HG03095 (cell line): ENCODE results near the gene PGF.

Experiments used
- ATAC-seq: cut with Tn5 transposase; IDR thresholded peaks from one replicate; pipeline ENCODE4 v1.9.1; 2021; ENCODE audit warnings: moderate library complexity; ENCODE audit not compliant: unreplicated experiment

The PGF gene

GRCh38 chr14:74904635-74905503 lies 50.5 kb downstream of the PGF start:
- no peak for ATAC-seq

DNA sequence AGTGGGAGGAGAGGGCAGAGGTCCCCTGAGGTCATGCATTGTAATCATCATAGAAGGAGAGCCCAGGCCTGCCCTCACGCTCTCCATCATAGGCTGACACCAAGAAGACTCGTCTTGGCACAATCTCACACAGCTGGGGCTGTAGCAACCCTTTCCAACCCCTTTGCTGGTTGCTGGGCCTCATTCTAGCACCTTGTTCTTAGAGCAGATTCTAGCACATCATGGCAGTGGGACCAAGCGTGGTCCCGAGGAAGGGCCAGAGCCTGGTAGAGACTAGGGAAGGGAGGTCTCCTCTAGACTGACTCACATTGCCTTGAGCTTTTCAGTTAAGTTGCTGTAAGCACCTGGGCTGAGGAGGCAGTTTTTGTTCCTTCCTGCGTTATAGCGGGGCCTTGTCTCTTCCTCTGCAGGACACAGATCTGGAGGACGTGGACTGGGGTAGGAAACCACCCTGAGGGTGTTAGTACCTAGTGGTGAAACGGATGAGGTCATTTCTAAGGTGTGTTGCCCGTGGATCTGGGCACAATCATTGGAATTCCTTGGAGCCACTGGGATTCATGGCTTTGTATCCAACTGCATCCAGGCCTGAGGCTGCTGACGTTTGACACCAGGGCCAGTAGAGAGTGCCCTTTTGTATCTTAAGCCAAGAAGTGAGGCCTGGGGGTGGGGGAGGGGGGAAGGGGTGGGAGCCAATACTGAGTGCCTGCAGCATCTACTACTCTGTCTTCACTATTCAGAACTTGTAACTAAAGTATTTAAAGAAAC lies 52.3 kb downstream of the PGF start:
- no peak for ATAC-seq

DNA sequence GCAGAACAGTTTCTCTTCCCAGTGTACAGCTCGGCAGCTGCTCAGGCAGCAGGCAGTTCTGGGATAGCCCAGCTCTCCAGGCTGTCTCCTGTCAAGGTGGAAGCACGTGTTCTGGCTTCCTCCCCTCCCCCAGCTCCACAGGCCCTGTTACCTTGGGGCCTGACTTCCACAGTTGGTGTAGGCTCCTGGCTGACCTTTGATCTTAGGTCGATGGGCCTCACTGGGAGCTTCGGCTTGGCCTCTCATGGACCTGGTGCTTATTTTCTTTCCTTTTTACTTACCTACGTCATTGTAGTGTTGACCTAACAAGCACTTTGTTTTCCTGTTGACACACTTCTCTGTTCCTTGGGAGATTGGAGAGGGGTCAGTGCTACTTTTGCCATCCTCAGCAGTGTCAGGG lies 56.7 kb downstream of the PGF start:
- ATAC-seq = no peak

- ATAC-seq = no peak
These were observed 57.3 kb downstream of the PGF start for GRCh38 chr14:74898083-74898482.

DNA sequence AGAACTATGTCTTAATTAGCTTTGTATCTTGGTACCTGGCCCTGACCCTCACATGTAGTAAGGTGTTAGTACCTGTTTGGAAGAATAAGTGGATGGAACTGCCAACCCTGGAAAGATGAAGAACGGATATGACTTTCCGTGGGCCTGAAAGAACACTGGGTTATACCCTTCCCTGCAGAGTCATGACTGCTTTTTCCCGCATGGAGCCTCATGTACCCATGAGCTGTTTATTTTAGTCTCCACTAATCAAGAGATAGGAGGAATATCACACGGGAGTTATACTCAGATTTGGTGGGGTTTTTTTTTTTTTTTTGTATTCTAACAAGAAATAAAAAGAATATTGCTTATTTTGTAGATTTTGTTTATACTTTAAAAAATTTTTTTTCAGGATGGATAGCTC lies 57.8 kb downstream of the PGF start:
- ATAC-seq = no peak

DNA sequence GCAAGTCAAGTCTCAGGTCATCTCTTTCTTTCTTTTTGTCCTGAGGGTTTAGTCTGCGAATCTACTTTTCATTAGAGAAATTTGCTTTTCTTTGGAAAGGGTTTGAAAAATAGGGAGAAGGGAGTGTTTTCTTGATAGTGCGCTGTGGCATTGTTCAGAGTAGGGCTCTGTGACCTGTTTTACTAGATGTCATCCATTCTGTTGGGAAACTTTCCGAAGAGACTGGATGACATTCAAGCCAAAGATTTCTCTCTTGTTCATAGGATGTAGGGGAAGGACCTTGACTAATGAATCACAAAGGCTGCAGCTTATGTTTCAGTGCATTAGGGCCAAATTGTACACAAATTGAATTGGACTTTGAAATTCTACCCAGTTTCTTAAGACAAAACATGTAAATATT lies 59.0 kb downstream of the PGF start:
- ATAC-seq = no peak

DNA sequence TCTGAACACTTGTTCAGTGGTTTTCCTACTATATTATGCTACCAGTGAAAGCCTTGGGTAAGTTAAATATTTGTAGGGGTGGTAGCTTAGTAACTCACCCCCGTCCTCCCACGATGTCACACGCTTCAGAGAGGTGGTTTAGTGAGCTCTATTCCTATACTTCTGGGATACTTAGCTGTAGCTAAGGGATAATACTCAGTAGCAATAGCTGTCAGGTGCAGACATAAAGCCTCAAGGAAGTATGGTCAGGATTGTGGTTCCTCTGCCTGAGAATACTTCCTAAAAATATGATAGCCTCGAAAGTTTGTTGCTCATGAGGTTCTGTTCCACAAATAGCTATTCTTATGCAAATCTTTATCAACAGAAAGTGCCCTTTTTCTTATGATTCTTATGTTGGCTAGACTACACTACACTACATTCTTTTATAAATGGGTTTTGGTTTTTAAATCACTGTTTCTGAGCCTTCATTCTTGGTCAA lies 61.7 kb downstream of the PGF start:
- no peak for ATAC-seq

DNA sequence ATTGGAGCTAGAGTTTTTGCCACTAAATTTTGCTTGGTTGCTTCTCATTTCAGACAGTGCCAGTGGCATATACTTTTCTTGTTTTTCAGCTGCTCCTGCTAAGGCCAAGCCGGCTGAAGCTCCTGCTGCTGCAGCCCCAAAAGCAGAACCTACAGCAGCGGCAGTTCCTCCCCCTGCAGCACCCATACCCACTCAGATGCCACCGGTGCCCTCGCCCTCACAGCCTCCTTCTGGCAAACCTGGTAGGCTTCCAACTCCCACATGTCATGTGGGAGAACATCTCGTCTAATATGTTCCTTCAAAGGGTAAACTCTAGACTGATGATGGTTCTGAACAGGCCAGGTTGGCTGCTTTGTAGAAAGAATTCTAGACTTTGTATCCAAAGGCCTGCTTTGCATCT lies 62.7 kb downstream of the PGF start:
- no peak for ATAC-seq

DNA sequence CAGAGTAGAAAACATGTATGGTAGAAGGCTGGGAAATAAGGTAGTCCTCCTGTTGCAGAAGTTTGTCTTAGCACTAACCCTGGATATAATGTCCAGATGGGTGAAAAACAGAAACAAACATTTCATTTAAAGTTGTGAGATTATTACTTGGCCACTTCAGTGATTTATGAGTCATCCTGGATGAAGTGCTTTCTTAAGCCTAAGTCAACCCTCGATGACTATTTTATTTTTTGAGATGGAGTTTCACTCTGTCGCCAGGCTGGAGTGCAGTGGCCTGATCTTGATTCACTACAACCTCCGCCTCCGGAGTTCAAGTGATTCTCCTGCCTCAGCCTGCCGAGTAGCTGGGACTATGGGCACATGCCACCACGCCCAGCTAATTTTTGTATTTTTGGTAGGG lies 63.5 kb downstream of the PGF start:
- no peak for ATAC-seq
